ENCODE data around the gene CA7.

CA7 gene

GRCh38 chr16:66856184-66856730, 12.0 kb downstream of the CA7 start:
- TF ChIP-seq EZH2 (IDR thresholded peaks at IDR 0.05; ENCODE audit: borderline replicate concordance, low read depth, low read length, severe bottlenecking) (no peak), CTCF (IDR thresholded peaks at IDR 0.05; ENCODE audit: borderline replicate concordance, extremely low read depth, low read length, poor library complexity, severe bottlenecking) (no peak)
- Histone ChIP-seq H3K27ac (ENCODE audit: low read length) (no peak overlapping the region), H3K4me1 (ENCODE audit: insufficient read depth, low read length) (no peaks in the 10 kb centered on the region), H3K36me3 (ENCODE audit: insufficient read depth, low read length) (no peaks in the 10 kb centered on the region), H3K9me3 (ENCODE audit: insufficient read depth, low read length, severe bottlenecking) (no peaks in the 10 kb centered on the region), H4K20me1 (ENCODE audit: insufficient read depth, low read length) (no peaks in the 10 kb centered on the region), H3K4me2 (ENCODE audit: insufficient read depth, low read length) (no peak overlapping the region), H3K27me3 (ENCODE audit: insufficient read depth, low read length, poor library complexity) (no peaks in the 10 kb centered on the region), H2AFZ (ENCODE audit: low read depth, low read length) (no peak overlapping the region), H3K79me2 (ENCODE audit: insufficient read depth, low read length) (no peaks in the 10 kb centered on the region), H3K4me3 (ENCODE audit: low read depth in 1 of 2, low read length in 2 of 2) (no peak overlapping the region), H3K9ac (ENCODE audit: low read depth, low read length) (no peak overlapping the region)
- ATAC-seq (ENCODE audit: insufficient read depth, low read depth) (no peak), DNase-seq (no peak)

- TF ChIP-seq EZH2 (IDR thresholded peaks at IDR 0.05; ENCODE audit: borderline replicate concordance, low read depth, low read length, severe bottlenecking) (no peak), CTCF (IDR thresholded peaks at IDR 0.05; ENCODE audit: borderline replicate concordance, extremely low read depth, low read length, poor library complexity, severe bottlenecking) (no peak)
- Histone ChIP-seq H3K9me3 (ENCODE audit: insufficient read depth, low read length, severe bottlenecking) (no peaks in the 10 kb centered on the region), H3K27ac (ENCODE audit: low read length) (no peak overlapping the region), H3K27me3 (ENCODE audit: insufficient read depth, low read length, poor library complexity) (no peaks in the 10 kb centered on the region), H3K79me2 (ENCODE audit: insufficient read depth, low read length) (no peaks in the 10 kb centered on the region), H4K20me1 (ENCODE audit: insufficient read depth, low read length) (no peaks in the 10 kb centered on the region), H3K9ac (ENCODE audit: low read depth, low read length) (no peak overlapping the region), H2AFZ (ENCODE audit: low read depth, low read length) (no peak overlapping the region), H3K4me3 (ENCODE audit: low read depth in 1 of 2, low read length in 2 of 2) (no peak overlapping the region), H3K4me2 (ENCODE audit: insufficient read depth, low read length) (no peak overlapping the region), H3K4me1 (ENCODE audit: insufficient read depth, low read length) (no peaks in the 10 kb centered on the region), H3K36me3 (ENCODE audit: insufficient read depth, low read length) (no peaks in the 10 kb centered on the region)
- DNase-seq: no peak
- no peak for ATAC-seq (ENCODE audit: insufficient read depth, low read depth)
These were observed 12.6 kb downstream of the CA7 start for GRCh38 chr16:66856801-66857200.

GRCh38 chr16:66857437-66857836, 13.2 kb downstream of the CA7 start:
- no peak overlapping the region for H3K9ac ChIP-seq (ENCODE audit: low read depth, low read length)
- H3K9me3 ChIP-seq (ENCODE audit: insufficient read depth, low read length, severe bottlenecking): no peaks in the 10 kb centered on the region
- no peaks in the 10 kb centered on the region for H3K4me1 ChIP-seq (ENCODE audit: insufficient read depth, low read length)
- DNase-seq (no peak), ATAC-seq (ENCODE audit: insufficient read depth, low read depth) (no peak)
- no peaks in the 10 kb centered on the region for H3K36me3 ChIP-seq (ENCODE audit: insufficient read depth, low read length)
- H3K4me2 ChIP-seq (ENCODE audit: insufficient read depth, low read length): no peak overlapping the region
- H3K27ac ChIP-seq (ENCODE audit: low read length): no peak overlapping the region
- no peak overlapping the region for H2AFZ ChIP-seq (ENCODE audit: low read depth, low read length)
- H3K79me2 ChIP-seq (ENCODE audit: insufficient read depth, low read length): no peaks in the 10 kb centered on the region
- H4K20me1 ChIP-seq (ENCODE audit: insufficient read depth, low read length): no peaks in the 10 kb centered on the region
- no peak for TF ChIP-seq EZH2 (IDR thresholded peaks at IDR 0.05; ENCODE audit: borderline replicate concordance, low read depth, low read length, severe bottlenecking)
- no peak for TF ChIP-seq CTCF (IDR thresholded peaks at IDR 0.05; ENCODE audit: borderline replicate concordance, extremely low read depth, low read length, poor library complexity, severe bottlenecking)
- H3K4me3 ChIP-seq (ENCODE audit: low read depth in 1 of 2, low read length in 2 of 2): no peak overlapping the region
- H3K27me3 ChIP-seq (ENCODE audit: insufficient read depth, low read length, poor library complexity): no peaks in the 10 kb centered on the region

All from DND-41 (cell line).